K562 (cell line): ENCODE data around the gene NFKB2. TPM values are rescaled to one million over a fixed set of nuclear protein-coding genes. Genes with fewer than 3 reads are reported as not detected.

Experiments
- ADNP ChIP-seq: fragments of 200-800 bp; sonication (Bioruptor generic); IDR thresholded peaks from 2 replicates; pipeline ENCODE4 v1.6.1; 2016; ENCODE audit warnings: missing genetic modification characterization, missing compliant biosample characterization
- ATF1 ChIP-seq, 2 experiments: fragments of 450-650 bp in 1 of 2; IDR thresholded peaks; 2 replicates each; pipeline ENCODE4 v1.6.1; 2016; ENCODE audit warnings: missing compliant biosample characterization in 1 of 2, missing genetic modification characterization in 1 of 2
- GTF2A2 ChIP-seq: IDR thresholded peaks from 2 replicates; pipeline ENCODE4 v1.6.1; 2016; ENCODE audit warnings: mild to moderate bottlenecking, missing genetic modification characterization, missing compliant biosample characterization
- HCFC1 ChIP-seq: IDR thresholded peaks from 2 replicates; pipeline ENCODE4 v1.6.1; 2012; ENCODE audit warnings: low read depth, low read length, improper control_type of control experiment
- MAZ ChIP-seq, 2 experiments: fragments of 450-650 bp in 1 of 2; sonication (generic) in 1 of 2; formaldehyde crosslinking; IDR thresholded peaks in 1 of 2; conservative IDR thresholded peaks in 1 of 2; 2 replicates each; pipeline versions ENCODE4 v1.4.0 to v1.5.0; 2020; ENCODE audit warnings: mild to moderate bottlenecking in 1 of 2, missing genetic modification reagents in 1 of 2
- MYC ChIP-seq, 2 experiments: fragments of 250-450 bp in 1 of 2; sonication (Bioruptor Pico) in 1 of 2; IDR thresholded peaks; 2 replicates each; pipeline versions ENCODE4 v1.5.1 to v1.6.1; 2012 to 2021; ENCODE audit warnings: low read depth in 2 of 2, borderline replicate concordance in 1 of 2, improper control_type of control experiment in 1 of 2, low read length in 1 of 2, mild to moderate bottlenecking in 1 of 2, moderate library complexity in 1 of 2
- SAFB ChIP-seq: fragments of 200-400 bp; formaldehyde crosslinking; IDR thresholded peaks from 2 replicates; pipeline ENCODE4 v1.6.1; 2017; ENCODE audit warnings: low read depth, low read length, borderline replicate concordance
- ZNF133 ChIP-seq: fragments of 250-450 bp; sonication (Bioruptor Pico); IDR thresholded peaks from 2 replicates; pipeline ENCODE4 v1.4.0; 2020; ENCODE audit warnings: mild to moderate bottlenecking
- polyA plus RNA-seq, 8 experiments: library from polyadenylated mRNA; depleted of rRNA in 4 of 8; stranded (reverse) in 5 of 8; unstranded in 3 of 8; fragments of >200 nt; fragmentation: Nextera tagmentation in 2 of 8; fragmentation: Illumina TruSeq in 1 of 8; extraction: Ambion mirVana in 2 of 8; extraction: Trizol in 1 of 8; gene quantifications; 2 replicates each; pipeline versions ENCODE4 v1.2.1 to v1.2.3, GENCODE V29; 2011 to 2014; ENCODE audit warnings: inconsistent platforms in 1 of 8, missing spikeins in 1 of 8
- total RNA-seq, 7 experiments: library from RNA; depleted of rRNA in 6 of 7; stranded (reverse); fragments of >200 nt in 6 of 7; fragmentation: Illumina TruSeq in 2 of 7; extraction: Trizol in 2 of 7; gene quantifications; 2 replicates each; pipeline versions ENCODE4 v1.2.1 to v1.2.3, GENCODE V29; 2011 to 2021; ENCODE audit warnings: low replicate concordance in 1 of 7
- TF ChIP-seq, protein P1 (sequence below), 2 experiments: fragments of 450-650 bp; formaldehyde crosslinking in 1 of 2; IDR thresholded peaks; 2 replicates each; pipeline versions ENCODE4 v1.4.0 to v1.6.1; 2014 to 2020; ENCODE audit warnings: mild to moderate bottlenecking in 2 of 2, borderline replicate concordance in 1 of 2, low read depth in 1 of 2
- TF ChIP-seq, protein P2 (sequence below): fragments of 450-650 bp; formaldehyde crosslinking; IDR thresholded peaks from 2 replicates; pipeline ENCODE4 v1.4.0; 2020; ENCODE audit warnings: mild to moderate bottlenecking, moderate library complexity
- TF ChIP-seq, protein P3 (sequence below), 2 experiments: IDR thresholded peaks; 2 replicates each; pipeline ENCODE4 v1.6.1; 2011; ENCODE audit warnings: borderline replicate concordance in 1 of 2, control low read depth in 1 of 2, low read depth in 1 of 2, low read length in 1 of 2, mild to moderate bottlenecking in 1 of 2, mixed read lengths in 1 of 2, moderate library complexity in 1 of 2; ENCODE audit not compliant: insufficient read depth in 1 of 2, insufficient read length in 1 of 2, poor library complexity in 1 of 2, severe bottlenecking in 1 of 2; ENCODE audit errors: extremely low read depth in 1 of 2
- TF ChIP-seq, protein P4 (sequence below), 2 experiments: fragments of 450-650 bp; IDR thresholded peaks; 2 replicates each; pipeline ENCODE4 v1.6.1; 2016

Gene NFKB2
- total and polyA plus RNA-seq, 9 of the 15 experiments (the other 6 are each of a cell fraction or from before 2014, with no cell fraction given): 0.07 to 20.3 (median 7.9) TPM

DNA sequence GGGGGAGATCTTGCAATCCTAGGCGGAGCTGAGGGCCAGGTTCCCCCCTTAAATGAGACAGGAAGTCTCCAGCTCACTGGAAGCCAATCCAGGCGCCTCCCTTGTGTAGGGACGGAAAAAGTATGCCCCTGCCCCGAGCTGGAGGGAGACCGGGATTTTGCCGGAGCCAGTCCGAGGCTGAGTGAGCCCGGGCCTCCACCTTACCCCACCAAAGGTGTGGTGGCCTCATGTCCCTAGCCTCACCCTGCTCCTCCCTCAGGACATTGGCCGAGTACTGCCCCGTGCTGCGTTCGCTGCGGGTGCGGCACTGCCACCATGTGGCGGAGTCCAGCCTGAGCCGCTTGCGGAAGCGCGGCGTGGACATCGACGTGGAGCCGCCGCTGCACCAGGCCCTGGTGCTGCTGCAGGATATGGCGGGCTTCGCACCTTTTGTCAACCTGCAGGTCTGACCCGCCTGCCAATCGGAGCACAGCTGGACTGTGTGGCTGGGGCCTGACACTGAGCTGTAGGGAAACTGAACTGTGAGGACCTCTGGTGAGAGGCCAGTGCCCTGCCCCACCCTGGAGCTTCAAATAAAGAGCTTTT lies 27.1 kb downstream of the NFKB2 start (continued):
- TF ChIP-seq, protein P1, sequence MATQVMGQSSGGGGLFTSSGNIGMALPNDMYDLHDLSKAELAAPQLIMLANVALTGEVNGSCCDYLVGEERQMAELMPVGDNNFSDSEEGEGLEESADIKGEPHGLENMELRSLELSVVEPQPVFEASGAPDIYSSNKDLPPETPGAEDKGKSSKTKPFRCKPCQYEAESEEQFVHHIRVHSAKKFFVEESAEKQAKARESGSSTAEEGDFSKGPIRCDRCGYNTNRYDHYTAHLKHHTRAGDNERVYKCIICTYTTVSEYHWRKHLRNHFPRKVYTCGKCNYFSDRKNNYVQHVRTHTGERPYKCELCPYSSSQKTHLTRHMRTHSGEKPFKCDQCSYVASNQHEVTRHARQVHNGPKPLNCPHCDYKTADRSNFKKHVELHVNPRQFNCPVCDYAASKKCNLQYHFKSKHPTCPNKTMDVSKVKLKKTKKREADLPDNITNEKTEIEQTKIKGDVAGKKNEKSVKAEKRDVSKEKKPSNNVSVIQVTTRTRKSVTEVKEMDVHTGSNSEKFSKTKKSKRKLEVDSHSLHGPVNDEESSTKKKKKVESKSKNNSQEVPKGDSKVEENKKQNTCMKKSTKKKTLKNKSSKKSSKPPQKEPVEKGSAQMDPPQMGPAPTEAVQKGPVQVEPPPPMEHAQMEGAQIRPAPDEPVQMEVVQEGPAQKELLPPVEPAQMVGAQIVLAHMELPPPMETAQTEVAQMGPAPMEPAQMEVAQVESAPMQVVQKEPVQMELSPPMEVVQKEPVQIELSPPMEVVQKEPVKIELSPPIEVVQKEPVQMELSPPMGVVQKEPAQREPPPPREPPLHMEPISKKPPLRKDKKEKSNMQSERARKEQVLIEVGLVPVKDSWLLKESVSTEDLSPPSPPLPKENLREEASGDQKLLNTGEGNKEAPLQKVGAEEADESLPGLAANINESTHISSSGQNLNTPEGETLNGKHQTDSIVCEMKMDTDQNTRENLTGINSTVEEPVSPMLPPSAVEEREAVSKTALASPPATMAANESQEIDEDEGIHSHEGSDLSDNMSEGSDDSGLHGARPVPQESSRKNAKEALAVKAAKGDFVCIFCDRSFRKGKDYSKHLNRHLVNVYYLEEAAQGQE (IDR thresholded peaks at IDR 0.05; ENCODE audit: borderline replicate concordance): peak; percentile 72
- TF ChIP-seq, protein P1 (CRISPR knock-in tag; IDR thresholded peaks at IDR 0.05; ENCODE audit: low read depth): no peak
- TF ChIP-seq, protein P2, sequence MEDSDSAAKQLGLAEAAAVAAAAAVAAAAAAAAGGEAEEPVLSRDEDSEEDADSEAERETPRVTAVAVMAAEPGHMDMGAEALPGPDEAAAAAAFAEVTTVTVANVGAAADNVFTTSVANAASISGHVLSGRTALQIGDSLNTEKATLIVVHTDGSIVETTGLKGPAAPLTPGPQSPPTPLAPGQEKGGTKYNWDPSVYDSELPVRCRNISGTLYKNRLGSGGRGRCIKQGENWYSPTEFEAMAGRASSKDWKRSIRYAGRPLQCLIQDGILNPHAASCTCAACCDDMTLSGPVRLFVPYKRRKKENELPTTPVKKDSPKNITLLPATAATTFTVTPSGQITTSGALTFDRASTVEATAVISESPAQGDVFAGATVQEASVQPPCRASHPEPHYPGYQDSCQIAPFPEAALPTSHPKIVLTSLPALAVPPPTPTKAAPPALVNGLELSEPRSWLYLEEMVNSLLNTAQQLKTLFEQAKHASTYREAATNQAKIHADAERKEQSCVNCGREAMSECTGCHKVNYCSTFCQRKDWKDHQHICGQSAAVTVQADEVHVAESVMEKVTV (CRISPR knock-in tag): peak; percentile 11; the same call in 1 of the 2 replicates
- TF ChIP-seq MAZ (CRISPR knock-in tag; conservative IDR thresholded peaks at IDR 0.05 in 1 of 2, IDR thresholded peaks at IDR 0.05 in 1 of 2) (peak; percentile 50 to 81; a peak in 3 of 4 replicates), SAFB (peak; percentile 68; the same call in 1 of the 2 replicates), GTF2A2 (tag) (no peak), ADNP (tag) (no peak), ZNF133 (CRISPR knock-in tag) (no peak), MYC (IDR thresholded peaks at IDR 0.05; ENCODE audit: low read depth, low read length) (peak; percentile 93), MYC (CRISPR knock-in tag; IDR thresholded peaks at IDR 0.05; ENCODE audit: borderline replicate concordance, low read depth) (peak; percentile 75; the same call in 1 of the 2 replicates), HCFC1 (peak; percentile 51), ATF1 (CRISPR knock-in tag; IDR thresholded peaks at IDR 0.05) (no peak), ATF1 (tag; IDR thresholded peaks at IDR 0.05) (peak; percentile 69)
- TF ChIP-seq, protein P3, sequence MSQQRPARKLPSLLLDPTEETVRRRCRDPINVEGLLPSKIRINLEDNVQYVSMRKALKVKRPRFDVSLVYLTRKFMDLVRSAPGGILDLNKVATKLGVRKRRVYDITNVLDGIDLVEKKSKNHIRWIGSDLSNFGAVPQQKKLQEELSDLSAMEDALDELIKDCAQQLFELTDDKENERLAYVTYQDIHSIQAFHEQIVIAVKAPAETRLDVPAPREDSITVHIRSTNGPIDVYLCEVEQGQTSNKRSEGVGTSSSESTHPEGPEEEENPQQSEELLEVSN (IDR thresholded peaks at IDR 0.05; ENCODE audit: borderline replicate concordance in 1 of 2, extremely low read depth in 1 of 2, insufficient read depth in 1 of 2, insufficient read length in 1 of 2, low read depth in 1 of 2, low read length in 1 of 2, poor library complexity in 1 of 2, severe bottlenecking in 1 of 2): peak; percentile 93 to 95
- TF ChIP-seq, protein P4, sequence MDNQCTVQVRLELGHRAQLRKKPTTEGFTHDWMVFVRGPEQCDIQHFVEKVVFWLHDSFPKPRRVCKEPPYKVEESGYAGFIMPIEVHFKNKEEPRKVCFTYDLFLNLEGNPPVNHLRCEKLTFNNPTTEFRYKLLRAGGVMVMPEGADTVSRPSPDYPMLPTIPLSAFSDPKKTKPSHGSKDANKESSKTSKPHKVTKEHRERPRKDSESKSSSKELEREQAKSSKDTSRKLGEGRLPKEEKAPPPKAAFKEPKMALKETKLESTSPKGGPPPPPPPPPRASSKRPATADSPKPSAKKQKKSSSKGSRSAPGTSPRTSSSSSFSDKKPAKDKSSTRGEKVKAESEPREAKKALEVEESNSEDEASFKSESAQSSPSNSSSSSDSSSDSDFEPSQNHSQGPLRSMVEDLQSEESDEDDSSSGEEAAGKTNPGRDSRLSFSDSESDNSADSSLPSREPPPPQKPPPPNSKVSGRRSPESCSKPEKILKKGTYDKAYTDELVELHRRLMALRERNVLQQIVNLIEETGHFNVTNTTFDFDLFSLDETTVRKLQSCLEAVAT (IDR thresholded peaks at IDR 0.05): no peak
